Liver (tissue), 3 donors: Measurements from ENCODE around the gene CDON.

Experiments
- CTCF ChIP-seq: fragments of 150-350 bp; IDR thresholded peaks from 2 replicates; pipeline ENCODE4 v1.5.1; 2017; ENCODE audit warnings: improper control_type of control experiment, low read depth, low read length; ENCODE audit not compliant: missing input control
- FOXA1 ChIP-seq: IDR thresholded peaks from 2 replicates; pipeline ENCODE4 v1.6.1; 2016; ENCODE audit warnings: antibody characterized with exemption
- FOXA2 ChIP-seq: IDR thresholded peaks from 2 replicates; pipeline ENCODE4 v1.6.1; 2016; ENCODE audit warnings: antibody characterized with exemption
- GABPA ChIP-seq, 2 donors: IDR thresholded peaks in 1 of 2; conservative IDR thresholded peaks in 1 of 2; 2 replicates each; pipeline ENCODE4 v1.6.1; 2016; ENCODE audit warnings: antibody characterized with exemption in 2 of 2, mild to moderate bottlenecking in 1 of 2, moderate library complexity in 1 of 2
- HNF4A ChIP-seq, 2 donors: conservative IDR thresholded peaks; 2 replicates each; pipeline ENCODE4 v1.6.1; 2016; ENCODE audit warnings: antibody characterized with exemption in 2 of 2, mild to moderate bottlenecking in 2 of 2
- JUND ChIP-seq, 2 donors: IDR thresholded peaks; 2 replicates each; pipeline ENCODE4 v1.6.1; 2016; ENCODE audit warnings: antibody characterized with exemption in 2 of 2
- MAX ChIP-seq: IDR thresholded peaks from 2 replicates; pipeline ENCODE4 v1.6.1; 2016; ENCODE audit warnings: antibody characterized with exemption
- RAD21 ChIP-seq, 2 donors: IDR thresholded peaks; 2 replicates each; pipeline ENCODE4 v1.6.1; 2016; ENCODE audit warnings: antibody characterized with exemption in 2 of 2, mild to moderate bottlenecking in 2 of 2
- REST ChIP-seq: IDR thresholded peaks from 2 replicates; pipeline ENCODE4 v1.6.1; 2016; ENCODE audit warnings: antibody characterized with exemption, mild to moderate bottlenecking
- SP1 ChIP-seq: IDR thresholded peaks from 2 replicates; pipeline ENCODE4 v1.6.1; 2018; ENCODE audit warnings: antibody characterized with exemption, mild to moderate bottlenecking
- TAF1 ChIP-seq: conservative IDR thresholded peaks from 2 replicates; pipeline ENCODE4 v1.6.1; 2016; ENCODE audit warnings: antibody characterized with exemption, mild to moderate bottlenecking
- donor health status: healthy.
- donor health status: healthy.

DNA sequence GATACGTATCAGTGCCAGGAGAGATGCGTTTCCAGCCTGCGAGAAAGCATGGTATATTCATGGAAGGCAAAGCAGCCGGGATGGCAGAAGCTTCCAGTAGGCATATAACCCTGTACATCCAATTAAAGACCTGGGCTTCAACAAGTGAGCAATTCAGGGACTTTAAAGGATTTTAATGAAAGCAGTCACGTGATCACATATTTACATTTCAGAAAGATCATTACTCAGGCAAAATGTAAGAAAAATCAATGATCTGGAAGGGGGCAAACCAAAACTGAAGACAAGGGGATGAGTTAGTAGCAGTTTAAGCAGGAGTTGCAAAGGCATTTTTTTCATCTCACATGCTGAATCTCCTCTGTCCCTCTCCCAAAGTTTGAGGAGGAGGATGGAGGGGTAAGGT lies 7.8 kb downstream of the CDON start:
- TF ChIP-seq CTCF (no peak), SP1 (no peak), TAF1 (no peak), JUND (IDR thresholded peaks at IDR 0.05) (no peak), REST (no peak), HNF4A (conservative IDR thresholded peaks at IDR 0.05) (no peak), MAX (no peak), FOXA1 (no peak), RAD21 (IDR thresholded peaks at IDR 0.05) (no peak), FOXA2 (no peak), GABPA (IDR thresholded peaks at IDR 0.05 in 1 of 2, conservative IDR thresholded peaks at IDR 0.05 in 1 of 2) (no peak)
